NCI-H748 treated with DMSO at 0.1 percent for 48 hours (cell line): ENCODE measurements around the gene OR52N1.

Experiments
- DNase-seq: peaks from one replicate; lab custom pipeline; 2025; lab: John Stamatoyannopoulos, UW

Gene OR52N1

GRCh38 chr11:5791165-5791564 lies at the start of gene OR52N1:
OR52N1 (minus strand) TSS chr11:5791265; CDS start chr11:5788816, 2,449 bp downstream.
- DNase-seq = no peak

GRCh38 chr11:5837695-5838094 lies 46.6 kb upstream of the OR52N1 start:
- DNase-seq = no peak

GRCh38 chr11:5833446-5833845 lies 42.4 kb upstream of the OR52N1 start:
- DNase-seq = no peak

GRCh38 chr11:5831196-5831829 lies 40.2 kb upstream of the OR52N1 start:
- DNase-seq = no peak

GRCh38 chr11:5818245-5818886 lies 27.3 kb upstream of the OR52N1 start:
- DNase-seq = no peak

- no peak for DNase-seq
Measured at GRCh38 chr11:5815534-5815933, 24.5 kb upstream of the OR52N1 start.

GRCh38 chr11:5809905-5810795 lies 19.1 kb upstream of the OR52N1 start:
- DNase-seq = no peak

- DNase-seq = no peak
Measured at GRCh38 chr11:5809122-5809519, 18.1 kb upstream of the OR52N1 start.

GRCh38 chr11:5808500-5809121 lies 17.5 kb upstream of the OR52N1 start, which contains the start of gene OR52N2:
OR52N2 (plus strand) TSS chr11:5808924; CDS start chr11:5820336, 11,412 bp downstream.
- DNase-seq = peak; percentile 59

- no peak for DNase-seq
Measured at GRCh38 chr11:5807580-5807979, 16.5 kb upstream of the OR52N1 start.

- DNase-seq = no peak
Measured at GRCh38 chr11:5803982-5804381, 12.9 kb upstream of the OR52N1 start.

GRCh38 chr11:5796541-5796940 lies 5.5 kb upstream of the OR52N1 start:
- no peak for DNase-seq

GRCh38 chr11:5783255-5783654 lies 7.8 kb downstream of the OR52N1 start, which contains the start of gene OR52N5:
OR52N5 (minus strand) TSS chr11:5783355; CDS start chr11:5778634, 4,721 bp downstream.
- no peak for DNase-seq

GRCh38 chr11:5767056-5767455 lies 24.0 kb downstream of the OR52N1 start:
- no peak for DNase-seq

- no peak for DNase-seq
Measured at GRCh38 chr11:5753943-5754342, 37.1 kb downstream of the OR52N1 start, which contains the start of gene OR52N4. OR52N4 (plus strand) TSS chr11:5754243; CDS start chr11:5754741, 498 bp downstream.

GRCh38 chr11:5749836-5750235 lies 41.2 kb downstream of the OR52N1 start:
- no peak for DNase-seq

GRCh38 chr11:5746614-5747013 lies 44.5 kb downstream of the OR52N1 start:
- no peak for DNase-seq

GRCh38 chr11:5738431-5738830 lies 52.6 kb downstream of the OR52N1 start:
- no peak for DNase-seq

- no peak for DNase-seq
Measured at GRCh38 chr11:5737670-5738392, 53.2 kb downstream of the OR52N1 start.

- DNase-seq = no peak
Measured at GRCh38 chr11:5737091-5737490, 54.0 kb downstream of the OR52N1 start.
